Liver (tissue), 3 donors: ENCODE measurements around the gene APP.

ENCODE experiments used
- CTCF ChIP-seq: fragments of 150-350 bp; IDR thresholded peaks from 2 replicates; pipeline ENCODE4 v1.5.1; 2017; ENCODE audit warnings: improper control_type of control experiment, low read depth, low read length; ENCODE audit not compliant: missing input control
- FOXA1 ChIP-seq: IDR thresholded peaks from 2 replicates; pipeline ENCODE4 v1.6.1; 2016; ENCODE audit warnings: antibody characterized with exemption
- RAD21 ChIP-seq, 2 donors: IDR thresholded peaks; 2 replicates each; pipeline ENCODE4 v1.6.1; 2016; ENCODE audit warnings: antibody characterized with exemption in 2 of 2, mild to moderate bottlenecking in 2 of 2
- RXRA ChIP-seq, 2 donors: IDR thresholded peaks; 2 replicates each; pipeline ENCODE4 v1.6.1; 2017 to 2018; ENCODE audit warnings: antibody characterized with exemption in 2 of 2, mild to moderate bottlenecking in 1 of 2
- SP1 ChIP-seq: IDR thresholded peaks from 2 replicates; pipeline ENCODE4 v1.6.1; 2018; ENCODE audit warnings: antibody characterized with exemption, mild to moderate bottlenecking
- TF ChIP-seq, protein P1 (sequence below): IDR thresholded peaks from 2 replicates; pipeline ENCODE4 v1.6.1; 2016; ENCODE audit warnings: antibody characterized with exemption, mild to moderate bottlenecking
- donor health status: healthy.
- donor health status: healthy.

GRCh38 chr21:25909341-25909740 lies 261.2 kb downstream of the APP start:
- no peak for TF ChIP-seq CTCF
- TF ChIP-seq SP1: no peak
- no peak for TF ChIP-seq RXRA (IDR thresholded peaks at IDR 0.05)
- TF ChIP-seq RAD21 (IDR thresholded peaks at IDR 0.05): no peak
- TF ChIP-seq, protein P1, sequence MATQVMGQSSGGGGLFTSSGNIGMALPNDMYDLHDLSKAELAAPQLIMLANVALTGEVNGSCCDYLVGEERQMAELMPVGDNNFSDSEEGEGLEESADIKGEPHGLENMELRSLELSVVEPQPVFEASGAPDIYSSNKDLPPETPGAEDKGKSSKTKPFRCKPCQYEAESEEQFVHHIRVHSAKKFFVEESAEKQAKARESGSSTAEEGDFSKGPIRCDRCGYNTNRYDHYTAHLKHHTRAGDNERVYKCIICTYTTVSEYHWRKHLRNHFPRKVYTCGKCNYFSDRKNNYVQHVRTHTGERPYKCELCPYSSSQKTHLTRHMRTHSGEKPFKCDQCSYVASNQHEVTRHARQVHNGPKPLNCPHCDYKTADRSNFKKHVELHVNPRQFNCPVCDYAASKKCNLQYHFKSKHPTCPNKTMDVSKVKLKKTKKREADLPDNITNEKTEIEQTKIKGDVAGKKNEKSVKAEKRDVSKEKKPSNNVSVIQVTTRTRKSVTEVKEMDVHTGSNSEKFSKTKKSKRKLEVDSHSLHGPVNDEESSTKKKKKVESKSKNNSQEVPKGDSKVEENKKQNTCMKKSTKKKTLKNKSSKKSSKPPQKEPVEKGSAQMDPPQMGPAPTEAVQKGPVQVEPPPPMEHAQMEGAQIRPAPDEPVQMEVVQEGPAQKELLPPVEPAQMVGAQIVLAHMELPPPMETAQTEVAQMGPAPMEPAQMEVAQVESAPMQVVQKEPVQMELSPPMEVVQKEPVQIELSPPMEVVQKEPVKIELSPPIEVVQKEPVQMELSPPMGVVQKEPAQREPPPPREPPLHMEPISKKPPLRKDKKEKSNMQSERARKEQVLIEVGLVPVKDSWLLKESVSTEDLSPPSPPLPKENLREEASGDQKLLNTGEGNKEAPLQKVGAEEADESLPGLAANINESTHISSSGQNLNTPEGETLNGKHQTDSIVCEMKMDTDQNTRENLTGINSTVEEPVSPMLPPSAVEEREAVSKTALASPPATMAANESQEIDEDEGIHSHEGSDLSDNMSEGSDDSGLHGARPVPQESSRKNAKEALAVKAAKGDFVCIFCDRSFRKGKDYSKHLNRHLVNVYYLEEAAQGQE: no peak
- TF ChIP-seq FOXA1: no peak
